Fibroblast of lung (primary cell): ENCODE measurements around the gene USP24. TPM values are rescaled to one million over a fixed set of nuclear protein-coding genes. Genes with fewer than 3 reads are reported as not detected.

ENCODE experiments used
- DNase-seq, 2 donors: peaks; one replicate each; pipeline versions ENCODE4 v3.0.0 to v3.0.0-alpha.2; 2010; ENCODE audit warnings: low read depth in 2 of 2
- H2AFZ ChIP-seq: 2 replicates; pipeline ENCODE4 v1.5.1; 2012; ENCODE audit warnings: low read length, control low read depth, inconsistent platforms
- H3K27ac ChIP-seq: 2 replicates; pipeline ENCODE4 v1.5.1; 2011; ENCODE audit warnings: low read length, control low read depth; ENCODE audit not compliant: insufficient read depth
- H3K27me3 ChIP-seq: 2 replicates; pipeline ENCODE4 v1.5.1; 2011; ENCODE audit warnings: mild to moderate bottlenecking, low read length; ENCODE audit not compliant: control insufficient read depth, insufficient read depth
- H3K36me3 ChIP-seq: 2 replicates; pipeline ENCODE4 v1.5.1; 2011; ENCODE audit warnings: low read length; ENCODE audit not compliant: control insufficient read depth, insufficient read depth
- H3K4me1 ChIP-seq: 2 replicates; pipeline ENCODE4 v1.5.1; 2011; ENCODE audit warnings: low read length; ENCODE audit not compliant: control insufficient read depth, insufficient read depth; ENCODE audit errors: extremely low read depth
- H3K4me2 ChIP-seq: 2 replicates; pipeline ENCODE4 v1.5.1; 2011; ENCODE audit warnings: low read length, control low read depth; ENCODE audit not compliant: insufficient read depth; ENCODE audit errors: extremely low read depth
- H3K4me3 ChIP-seq, 4 experiments: fragments of 200-600 bp in 1 of 4; sonication (generic) in 1 of 4; replicated peaks in 1 of 4; 2 replicates each; pipeline ENCODE4 v1.5.1; 2011 to 2016; ENCODE audit warnings: low read length in 4 of 4, low read depth in 3 of 4, mild to moderate bottlenecking in 3 of 4, control low read depth in 2 of 4, inconsistent platforms in 1 of 4, mixed read lengths in 1 of 4; ENCODE audit not compliant: insufficient read depth in 1 of 4; ENCODE audit errors: control extremely low read depth in 1 of 4
- H3K79me2 ChIP-seq: 2 replicates; pipeline ENCODE4 v1.5.1; 2012; ENCODE audit warnings: mild to moderate bottlenecking, low read length, inconsistent platforms; ENCODE audit not compliant: control insufficient read depth, insufficient read depth
- H3K9ac ChIP-seq: 2 replicates; pipeline ENCODE4 v1.5.1; 2011; ENCODE audit warnings: mild to moderate bottlenecking, low read length, control low read depth; ENCODE audit not compliant: insufficient read depth
- H3K9me3 ChIP-seq: 2 replicates; pipeline ENCODE4 v1.5.1; 2012; ENCODE audit warnings: low read depth, low read length; ENCODE audit not compliant: control insufficient read depth, insufficient read depth
- H4K20me1 ChIP-seq: 2 replicates; pipeline ENCODE4 v1.5.1; 2011; ENCODE audit warnings: low read length; ENCODE audit not compliant: control insufficient read depth, insufficient read depth; ENCODE audit errors: extremely low read depth
- CTCF ChIP-seq, 2 donors: IDR thresholded peaks in 1 of 2; conservative IDR thresholded peaks in 1 of 2; 1 replicate in 1 of 2; 2 replicates in 1 of 2; pipeline ENCODE4 v1.5.1; 2011 to 2012; ENCODE audit warnings: low read length in 2 of 2, control low read depth in 1 of 2, inconsistent platforms in 1 of 2, low read depth in 1 of 2, mild to moderate bottlenecking in 1 of 2
- EZH2 ChIP-seq: IDR thresholded peaks from 2 replicates; pipeline ENCODE4 v1.5.1; 2012; ENCODE audit warnings: low read length, control low read depth, mild to moderate bottlenecking; ENCODE audit errors: missing control alignments
- polyA plus RNA-seq, 2 donors: library from polyadenylated mRNA; depleted of rRNA in 1 of 2; stranded (reverse) in 1 of 2; unstranded in 1 of 2; fragments of >200 nt; gene quantifications; 2 replicates each; pipeline ENCODE4 v1.2.1, GENCODE V29; 2011 to 2012; ENCODE audit warnings: missing spikeins in 1 of 2
- total RNA-seq: library from RNA; depleted of rRNA; stranded (reverse); fragments of >200 nt; gene quantifications from 2 replicates; pipeline ENCODE4 v1.2.1, GENCODE V29; 2014

USP24 gene
- total and polyA plus RNA-seq, 2 donors (not counting 1 experiment from before 2014, with no cell fraction given): 16.4 to 63.9 TPM

- no peak overlapping the region for H3K4me3 ChIP-seq
- no peaks in the 10 kb centered on the region for H4K20me1 ChIP-seq
- H2AFZ ChIP-seq: no peak overlapping the region
- TF ChIP-seq EZH2 (no peak), CTCF (conservative IDR thresholded peaks at IDR 0.05 in 1 of 2, IDR thresholded peaks at IDR 0.05 in 1 of 2; ENCODE audit: low read depth in 1 of 2, low read length in 2 of 2) (no peak)
- H3K79me2 ChIP-seq: no peaks in the 10 kb centered on the region
- H3K4me2 ChIP-seq: no peak overlapping the region
- H3K27me3 ChIP-seq: peaks cover 24% of the 10 kb centered on the region
- H3K27ac ChIP-seq: no peak overlapping the region
- H3K9me3 ChIP-seq: no peaks in the 10 kb centered on the region
- no peak overlapping the region for H3K9ac ChIP-seq
- DNase-seq: no peak
- H3K4me1 ChIP-seq: no peaks in the 10 kb centered on the region
- H3K36me3 ChIP-seq: no peaks in the 10 kb centered on the region
These were observed 170.4 kb downstream of the USP24 start for GRCh38 chr1:55044617-55045397.

GRCh38 chr1:55043726-55044125 lies 171.4 kb downstream of the USP24 start:
- TF ChIP-seq CTCF (conservative IDR thresholded peaks at IDR 0.05 in 1 of 2, IDR thresholded peaks at IDR 0.05 in 1 of 2; ENCODE audit: low read depth in 1 of 2, low read length in 2 of 2): no peak
- no peak for TF ChIP-seq EZH2
- peaks cover 35% of the 10 kb centered on the region for H3K27me3 ChIP-seq

DNA sequence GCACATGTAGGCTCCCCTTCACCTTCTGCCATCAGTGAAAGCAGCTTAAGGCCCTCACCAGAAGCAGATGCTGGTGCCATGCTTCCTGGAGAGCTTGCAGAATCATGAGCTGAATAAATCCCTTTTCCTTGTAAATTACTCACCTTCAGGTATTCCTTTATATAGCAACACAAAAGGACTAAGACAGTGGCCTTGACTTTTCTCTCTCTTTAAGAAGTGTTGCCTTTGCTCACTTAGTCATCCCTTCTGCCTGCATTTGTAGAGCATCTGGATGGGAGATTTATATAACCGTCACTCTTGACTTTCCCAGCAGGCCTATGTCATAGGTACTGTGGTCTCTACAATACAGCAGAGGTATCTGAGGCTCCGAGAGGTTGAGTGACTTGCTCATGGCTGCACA lies 172.2 kb downstream of the USP24 start:
- no peak for DNase-seq
- H3K27me3 ChIP-seq: peaks cover 42% of the 10 kb centered on the region

More at GRCh38 chr1:55043726-55044125, 171.4 kb downstream of the USP24 start:
- Histone ChIP-seq H2AFZ (no peak overlapping the region), H3K27ac (no peak overlapping the region), H4K20me1 (no peaks in the 10 kb centered on the region), H3K9me3 (no peaks in the 10 kb centered on the region), H3K4me2 (no peak overlapping the region), H3K79me2 (no peaks in the 10 kb centered on the region), H3K4me1 (no peaks in the 10 kb centered on the region), H3K36me3 (no peaks in the 10 kb centered on the region), H3K4me3 (no peak overlapping the region), H3K9ac (no peak overlapping the region)
- DNase-seq: no peak

More for the DNA sequence above, 172.2 kb downstream of the USP24 start:
- no peak overlapping the region for H3K27ac ChIP-seq
- no peaks in the 10 kb centered on the region for H3K79me2 ChIP-seq
- H3K4me1 ChIP-seq: no peaks in the 10 kb centered on the region
- no peak overlapping the region for H3K9ac ChIP-seq
- H2AFZ ChIP-seq: no peak overlapping the region
- no peak overlapping the region for H3K4me2 ChIP-seq
- H3K4me3 ChIP-seq: no peak overlapping the region
- TF ChIP-seq EZH2 (no peak), CTCF (conservative IDR thresholded peaks at IDR 0.05 in 1 of 2, IDR thresholded peaks at IDR 0.05 in 1 of 2; ENCODE audit: low read depth in 1 of 2, low read length in 2 of 2) (no peak)
- H3K36me3 ChIP-seq: no peaks in the 10 kb centered on the region
- H4K20me1 ChIP-seq: no peaks in the 10 kb centered on the region
- H3K9me3 ChIP-seq: no peaks in the 10 kb centered on the region
